HepG2 (cell line): ENCODE measurements around the gene LSM11. TPM values are rescaled to one million over a fixed set of nuclear protein-coding genes. Genes with fewer than 3 reads are reported as not detected.

ENCODE experiments used
- ATAC-seq: fragments of 200-7000 bp; cut with Tn5 transposase; 3 replicates; pipeline ENCODE4 v1.9.1; 2020; ENCODE audit warnings: mild to moderate bottlenecking, moderate library complexity
- BruUV-seq: library from RNA; stranded (reverse); fragments of 400-500 nt; replicated peaks from 2 replicates; lab custom pipeline; 2021; lab: Mats Ljungman, UMichigan
- CTCF ChIA-PET: fragments of 300-600 bp; formaldehyde crosslinking; extraction: SDS; loops from one replicate; lab custom pipeline; 2021; ENCODE audit warnings: low total read pairs, inconsistent platforms, low intra/inter-chr PET ratio; lab: Yijun Ruan, JAX
- POLR2A ChIA-PET: fragments of 350-600 bp; sonication (Branson Sonifier 250); formaldehyde crosslinking; loops from one replicate; lab custom pipeline; 2020; ENCODE audit warnings: antibody characterized with exemption, inconsistent platforms; lab: Yijun Ruan, JAX
- DNase-seq: peaks from one replicate; pipeline ENCODE4 v3.0.0-alpha.2; 2015; ENCODE audit warnings: low spot score
- FAIRE-seq: peaks from 3 replicates; lab custom pipeline; 2011; peaks lifted over from hg19 to GRCh38; lab: Jason Lieb, UNC
- H2AFZ ChIP-seq: one replicate; pipeline ENCODE4 v1.6.1; 2011; ENCODE audit warnings: low read length, inconsistent platforms
- H3K27ac ChIP-seq: fragments of 300-600 bp; 3 replicates; pipeline ENCODE4 v1.8.0; 2011; ENCODE audit warnings: mixed run types, mild to moderate bottlenecking, mixed read lengths, low read length, inconsistent platforms; ENCODE audit not compliant: insufficient read depth; ENCODE audit errors: extremely low read length
- H3K27me3 ChIP-seq, 2 experiments: fragments of 200-600 bp in 1 of 2; 2 replicates in 1 of 2; 3 replicates in 1 of 2; pipeline versions ENCODE4 v1.6.0 to v1.8.0; 2011; ENCODE audit warnings: low read length in 2 of 2, mild to moderate bottlenecking in 2 of 2, moderate library complexity in 2 of 2, inconsistent platforms in 1 of 2; ENCODE audit not compliant: insufficient read depth in 2 of 2, control insufficient read depth in 1 of 2
- H3K36me3 ChIP-seq, 2 experiments: fragments of 200-600 bp in 1 of 2; replicated peaks in 1 of 2; 2 replicates in 1 of 2; 3 replicates in 1 of 2; pipeline versions ENCODE4 v1.5.1 to v1.8.0; 2011; ENCODE audit warnings: low read length in 2 of 2, inconsistent platforms in 1 of 2; ENCODE audit not compliant: insufficient read depth in 2 of 2, control insufficient read depth in 1 of 2
- H3K4me1 ChIP-seq: 2 replicates; pipeline ENCODE4 v1.5.1; 2012; ENCODE audit warnings: low read length, inconsistent platforms; ENCODE audit not compliant: insufficient read depth
- H3K4me2 ChIP-seq: 2 replicates; pipeline ENCODE4 v1.6.0; 2011; ENCODE audit warnings: low read depth, low read length, inconsistent platforms
- H3K4me3 ChIP-seq, 3 experiments: fragments of 200-600 bp in 1 of 3; sonication (generic), shearing (Covaris generic) in 1 of 3; replicated peaks in 1 of 3; 2 replicates each; pipeline ENCODE4 v1.5.1; 2011 to 2016; ENCODE audit warnings: low read length in 3 of 3, inconsistent platforms in 2 of 3, low read depth in 2 of 3, mild to moderate bottlenecking in 2 of 3, control low read depth in 1 of 3, mixed read lengths in 1 of 3; ENCODE audit not compliant: insufficient read depth in 1 of 3
- H3K79me2 ChIP-seq: one replicate; pipeline ENCODE4 v1.6.1; 2011; ENCODE audit warnings: low read length, inconsistent platforms; ENCODE audit not compliant: insufficient read depth
- H3K9ac ChIP-seq: 2 replicates; pipeline ENCODE4 v1.6.0; 2011; ENCODE audit warnings: mild to moderate bottlenecking, low read depth, low read length, inconsistent platforms; ENCODE audit not compliant: insufficient read depth
- H3K9me3 ChIP-seq: 2 replicates; pipeline ENCODE4 v1.5.1; 2012; ENCODE audit warnings: mild to moderate bottlenecking, low read length
- H4K20me1 ChIP-seq: 2 replicates; pipeline ENCODE4 v1.6.0; 2011; ENCODE audit warnings: inconsistent platforms, mild to moderate bottlenecking, low read length, moderate library complexity; ENCODE audit not compliant: insufficient read depth
- MNT ChIP-seq: fragments of 450-650 bp; IDR thresholded peaks from 2 replicates; pipeline ENCODE4 v1.6.1; 2016
- NFAT5 ChIP-seq: sonication (generic); formaldehyde crosslinking; IDR thresholded peaks from 2 replicates; pipeline ENCODE4 v1.4.0; 2020; ENCODE audit warnings: missing genetic modification reagents
- NFATC3 ChIP-seq: sonication (generic); formaldehyde crosslinking; IDR thresholded peaks from 2 replicates; pipeline ENCODE4 v1.5.1; 2020; ENCODE audit warnings: mild to moderate bottlenecking, missing genetic modification reagents
- SMC3 ChIP-seq: IDR thresholded peaks from 2 replicates; pipeline ENCODE4 v1.6.1; 2011; ENCODE audit warnings: low read length, improper control_type of control experiment
- ZNF362 ChIP-seq: sonication (generic); formaldehyde crosslinking; IDR thresholded peaks from 2 replicates; pipeline ENCODE4 v1.4.0; 2020; ENCODE audit warnings: missing genetic modification reagents, mild to moderate bottlenecking, borderline replicate concordance
- ZNF761 ChIP-seq: sonication (generic); formaldehyde crosslinking; conservative IDR thresholded peaks from 2 replicates; pipeline ENCODE4 v1.4.0; 2020; ENCODE audit warnings: mild to moderate bottlenecking, missing genetic modification reagents
- WGBS: methylation state at CpG from one replicate; pipeline ENCODE4 v1.1.6; 2017; ENCODE audit warnings: low lambda C conversion rate; 5-methylcytosine and 5-hydroxymethylcytosine counted together
- in situ Hi-C: cut with HindIII; loops from 2 replicates; pipeline ENCODE4 v1.10.0; 2017; ENCODE audit warnings: low pct_unique_long_range_greater_than_20kb; ENCODE audit not compliant: extremely low pct_ligation_motif_present
- intact Hi-C: fragments of 100-400 bp; cut with micrococcal nuclease; formaldehyde crosslinking; loops from one replicate; pipeline ENCODE4 v1.10.0; 2022; ENCODE audit not compliant: unreplicated experiment
- polyA plus RNA-seq, 8 experiments: library from polyadenylated mRNA; depleted of rRNA in 3 of 8; stranded (reverse) in 7 of 8; unstranded in 1 of 8; fragments of >200 nt; fragmentation: Illumina TruSeq in 4 of 8; extraction: Trizol in 4 of 8; gene quantifications; 2 replicates each; pipeline versions ENCODE4 v1.2.1 to v1.2.3, GENCODE V29; 2011 to 2016; ENCODE audit warnings: low read depth in 4 of 8, missing spikeins in 1 of 8, mixed read lengths in 1 of 8; ENCODE audit not compliant: insufficient read depth in 1 of 8
- total RNA-seq, 5 experiments: library from RNA; depleted of rRNA; stranded (reverse); fragments of >200 nt; fragmentation: Illumina TruSeq; extraction: Trizol; gene quantifications; 2 replicates each; pipeline ENCODE4 v1.2.3, GENCODE V29; 2016; ENCODE audit warnings: low read depth in 1 of 5

LSM11 gene
- total and polyA plus RNA-seq, 2 of the 13 experiments (the other 11 are each of a cell fraction or from before 2014, with no cell fraction given): 4.5 to 7.2 TPM

GRCh38 chr5:157766442-157766841 is 22.9 kb downstream of the LSM11 start:
- ATAC-seq (no peak), DNase-seq (no peak), FAIRE-seq (no peak)
- no peaks in the 10 kb centered on the region for H3K79me2 ChIP-seq
- CTCF ChIA-PET: no interaction called here
- POLR2A ChIA-PET: no interaction called here
- no peaks in the 10 kb centered on the region for H3K9me3 ChIP-seq
- H3K27me3 ChIP-seq: peaks cover 0 to 6% of the 10 kb centered on the region in 2 experiments; a peak in 1 of 5 replicates
- no peaks in the 10 kb centered on the region for H3K36me3 ChIP-seq
- no peaks in the 10 kb centered on the region for H3K4me1 ChIP-seq
- no peak overlapping the region for H3K4me3 ChIP-seq
- intact Hi-C loops: no loop called here
- no peaks in the 10 kb centered on the region for H4K20me1 ChIP-seq
- WGBS: 84% methylated on average over 7 of the region's 7 CpGs
- no peak overlapping the region for H3K4me2 ChIP-seq
- no peak overlapping the region for H3K9ac ChIP-seq
- BruUV-seq: no TSS peak
- in situ Hi-C loops: no loop called here
- no peak overlapping the region for H3K27ac ChIP-seq
- no peak overlapping the region for H2AFZ ChIP-seq
- TF ChIP-seq MNT: peak; percentile 57; the same call in 1 of the 2 replicates
- no peak for TF ChIP-seq NFATC3 (CRISPR knock-in tag)
- TF ChIP-seq, all 625 proteins: peak for 1

GRCh38 chr5:157766902-157767301 is 23.4 kb downstream of the LSM11 start:
- Histone ChIP-seq H2AFZ (no peak overlapping the region), H3K27ac (no peak overlapping the region), H3K9ac (no peak overlapping the region), H3K27me3 (peaks cover 0 to 7% of the 10 kb centered on the region in 2 experiments; a peak in 1 of 5 replicates), H3K36me3 (no peaks in the 10 kb centered on the region), H4K20me1 (no peaks in the 10 kb centered on the region), H3K4me1 (no peaks in the 10 kb centered on the region), H3K9me3 (no peaks in the 10 kb centered on the region), H3K4me3 (no peak overlapping the region), H3K4me2 (no peak overlapping the region), H3K79me2 (no peaks in the 10 kb centered on the region)
- TF ChIP-seq NFAT5 (CRISPR knock-in tag) (no peak), ZNF362 (CRISPR knock-in tag) (no peak), SMC3 (no peak), ZNF761 (no peak)
- ATAC-seq (no peak), FAIRE-seq (no peak), DNase-seq (no peak)
- CTCF ChIA-PET: no interaction called here
- BruUV-seq: no TSS peak
- 40% methylated on average over 1 of the region's 1 CpG for WGBS
- in situ Hi-C loops: no loop called here
- POLR2A ChIA-PET: no interaction called here
- intact Hi-C loops: no loop called here
